Measurements from ENCODE around the gene SPOCK1. TPM values are rescaled to one million over a fixed set of nuclear protein-coding genes. Genes with fewer than 3 reads are reported as not detected.

The SPOCK1 gene
- total RNA-seq, 2 experiments from 2014 or later: not detected

DNA sequence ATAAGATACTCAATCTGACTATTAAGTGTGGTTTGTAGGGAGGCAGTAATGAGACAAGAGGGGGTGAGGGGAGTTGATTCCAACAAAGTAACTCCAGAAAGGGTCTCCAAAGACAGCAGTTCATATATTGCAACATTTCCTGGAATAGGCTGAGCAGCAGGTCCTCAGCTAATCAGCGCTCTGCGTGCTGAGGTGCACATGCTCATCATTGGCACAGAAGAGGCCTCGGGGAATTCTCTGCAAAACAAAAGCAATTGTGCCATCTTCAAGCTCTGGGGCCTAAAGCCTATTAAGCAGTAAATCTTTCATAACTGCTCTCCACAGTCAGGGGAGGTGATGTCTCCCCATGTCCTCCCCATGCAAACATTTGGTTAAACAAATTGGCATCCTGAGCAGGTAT, 357.3 kb downstream of the SPOCK1 start:
- Mint-ChIP-seq H3K4me1 (ENCODE audit: low read depth) (no peaks in the 10 kb centered on the region), H3K36me3 (no peaks in the 10 kb centered on the region), H3K9me3 (no peaks in the 10 kb centered on the region), H3K27me3 (peaks cover 4% of the 10 kb centered on the region), H3K4me3 (no peak overlapping the region), H3K27ac (no peak overlapping the region)
- no peak for DNase-seq
- intact Hi-C loops (cut with micrococcal nuclease): no loop called here
- ChIA-PET POLR2A (no interaction called here), CTCF (no interaction called here)

GRCh38 chr5:137136991-137137632, 362.0 kb downstream of the SPOCK1 start:
- no peaks in the 10 kb centered on the region for H3K27me3 Mint-ChIP-seq
- no peaks in the 10 kb centered on the region for H3K9me3 Mint-ChIP-seq
- no peak overlapping the region for H3K27ac Mint-ChIP-seq
- DNase-seq: no peak
- H3K4me3 Mint-ChIP-seq: no peak overlapping the region
- H3K4me1 Mint-ChIP-seq (ENCODE audit: low read depth): no peaks in the 10 kb centered on the region
- H3K36me3 Mint-ChIP-seq: no peaks in the 10 kb centered on the region
- CTCF ChIA-PET: no interaction called here
- intact Hi-C loops (cut with micrococcal nuclease): no loop called here
- POLR2A ChIA-PET: no interaction called here

GRCh38 chr5:137134920-137135532, 364.1 kb downstream of the SPOCK1 start:
- no peak overlapping the region for H3K27ac Mint-ChIP-seq
- ChIA-PET CTCF (no interaction called here), POLR2A (no interaction called here)
- no peaks in the 10 kb centered on the region for H3K36me3 Mint-ChIP-seq
- intact Hi-C loops (cut with micrococcal nuclease): no loop called here
- no peaks in the 10 kb centered on the region for H3K9me3 Mint-ChIP-seq
- no peak for DNase-seq
- no peaks in the 10 kb centered on the region for H3K27me3 Mint-ChIP-seq
- no peak overlapping the region for H3K4me3 Mint-ChIP-seq
- no peaks in the 10 kb centered on the region for H3K4me1 Mint-ChIP-seq (ENCODE audit: low read depth)

DNA sequence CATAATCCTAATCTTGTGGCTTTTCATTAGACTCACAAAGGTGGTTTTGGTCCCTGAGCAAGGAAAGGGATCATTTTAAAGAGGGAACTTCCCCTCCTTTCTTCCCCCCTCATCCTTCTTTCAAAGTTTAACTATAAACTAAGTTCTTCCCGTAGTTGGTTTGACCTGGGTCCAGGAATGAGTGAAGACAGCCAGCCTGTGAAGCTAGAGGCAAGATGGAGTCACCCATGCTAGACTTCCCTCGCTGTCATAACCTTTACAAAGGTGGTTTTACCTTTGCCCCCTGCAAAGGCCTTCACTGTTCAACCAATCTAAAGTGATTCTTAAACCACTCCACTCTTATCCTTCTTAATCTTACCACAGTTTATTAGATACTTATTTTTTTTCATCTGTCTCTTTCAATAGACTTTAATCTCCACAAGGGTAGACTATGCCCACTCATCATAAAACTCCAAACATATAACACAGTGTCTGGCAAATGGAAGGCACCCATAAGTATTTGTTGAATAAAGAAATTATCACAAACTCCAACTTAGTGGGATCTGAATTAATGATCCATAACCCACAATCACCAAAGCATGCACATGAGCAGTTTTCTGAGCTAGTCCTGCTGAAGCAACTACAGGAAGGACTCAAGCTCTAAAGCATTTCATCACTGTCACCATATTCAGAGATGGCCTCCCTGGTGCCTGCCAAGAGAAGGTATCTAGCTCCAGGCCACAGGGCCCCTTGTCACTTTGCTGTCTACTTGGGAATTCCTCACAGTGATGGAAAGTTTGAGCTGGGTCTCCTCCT, 369.0 kb downstream of the SPOCK1 start:
- H3K36me3 Mint-ChIP-seq: no peaks in the 10 kb centered on the region
- no peaks in the 10 kb centered on the region for H3K9me3 Mint-ChIP-seq
- ChIA-PET POLR2A (no interaction called here), CTCF (no interaction called here)
- DNase-seq: no peak
- no peak overlapping the region for H3K4me3 Mint-ChIP-seq
- intact Hi-C loops (cut with micrococcal nuclease): no loop called here
- no peak overlapping the region for H3K27ac Mint-ChIP-seq
- H3K27me3 Mint-ChIP-seq: no peaks in the 10 kb centered on the region
- H3K4me1 Mint-ChIP-seq (ENCODE audit: low read depth): no peaks in the 10 kb centered on the region

- CTCF ChIA-PET: no interaction called here
- Mint-ChIP-seq H3K36me3 (no peaks in the 10 kb centered on the region), H3K9me3 (no peaks in the 10 kb centered on the region), H3K4me1 (ENCODE audit: low read depth) (no peaks in the 10 kb centered on the region), H3K4me3 (no peak overlapping the region), H3K27me3 (no peaks in the 10 kb centered on the region), H3K27ac (no peak overlapping the region)
- intact Hi-C loops (cut with micrococcal nuclease): no loop called here
- DNase-seq: no peak
- POLR2A ChIA-PET: no interaction called here
Observed at GRCh38 chr5:137128012-137128411, 371.1 kb downstream of the SPOCK1 start.

GRCh38 chr5:137126829-137127228, 372.3 kb downstream of the SPOCK1 start:
- ChIA-PET CTCF (no interaction called here), POLR2A (no interaction called here)
- intact Hi-C loops (cut with micrococcal nuclease): no loop called here
- Mint-ChIP-seq H3K4me3 (no peak overlapping the region), H3K9me3 (no peaks in the 10 kb centered on the region), H3K4me1 (ENCODE audit: low read depth) (no peaks in the 10 kb centered on the region), H3K27ac (no peak overlapping the region), H3K36me3 (no peaks in the 10 kb centered on the region), H3K27me3 (no peaks in the 10 kb centered on the region)
- DNase-seq: no peak

- Mint-ChIP-seq H3K4me1 (ENCODE audit: low read depth) (no peaks in the 10 kb centered on the region), H3K36me3 (no peaks in the 10 kb centered on the region), H3K27ac (no peak overlapping the region), H3K4me3 (no peak overlapping the region), H3K27me3 (no peaks in the 10 kb centered on the region), H3K9me3 (no peaks in the 10 kb centered on the region)
- ChIA-PET CTCF (no interaction called here), POLR2A (no interaction called here)
- intact Hi-C loops (cut with micrococcal nuclease): no loop called here
- DNase-seq: no peak
Observed at GRCh38 chr5:137122558-137122957, 376.6 kb downstream of the SPOCK1 start.

- DNase-seq: no peak
- H3K9me3 Mint-ChIP-seq: no peaks in the 10 kb centered on the region
- H3K36me3 Mint-ChIP-seq: no peaks in the 10 kb centered on the region
- intact Hi-C loops (cut with micrococcal nuclease): no loop called here
- H3K4me1 Mint-ChIP-seq (ENCODE audit: low read depth): no peaks in the 10 kb centered on the region
- H3K27me3 Mint-ChIP-seq: peaks cover 1% of the 10 kb centered on the region
- POLR2A ChIA-PET: no interaction called here
- H3K27ac Mint-ChIP-seq: no peak overlapping the region
- CTCF ChIA-PET: no interaction called here
- H3K4me3 Mint-ChIP-seq: no peak overlapping the region
Observed at GRCh38 chr5:137122075-137122474, 377.1 kb downstream of the SPOCK1 start.

- H3K27ac Mint-ChIP-seq: no peak overlapping the region
- H3K4me3 Mint-ChIP-seq: no peak overlapping the region
- POLR2A ChIA-PET: no interaction called here
- CTCF ChIA-PET: no interaction called here
- H3K9me3 Mint-ChIP-seq: no peaks in the 10 kb centered on the region
- DNase-seq: no peak
- no peaks in the 10 kb centered on the region for H3K36me3 Mint-ChIP-seq
- peaks cover 9% of the 10 kb centered on the region for H3K27me3 Mint-ChIP-seq
- intact Hi-C loops (cut with micrococcal nuclease): no loop called here
- no peaks in the 10 kb centered on the region for H3K4me1 Mint-ChIP-seq (ENCODE audit: low read depth)
Observed at GRCh38 chr5:137119321-137119720, 379.8 kb downstream of the SPOCK1 start.

- no peak for DNase-seq
- peaks cover 9% of the 10 kb centered on the region for H3K27me3 Mint-ChIP-seq
- H3K27ac Mint-ChIP-seq: no peak overlapping the region
- H3K36me3 Mint-ChIP-seq: no peaks in the 10 kb centered on the region
- CTCF ChIA-PET: no interaction called here
- H3K9me3 Mint-ChIP-seq: no peaks in the 10 kb centered on the region
- no peak overlapping the region for H3K4me3 Mint-ChIP-seq
- POLR2A ChIA-PET: no interaction called here
- intact Hi-C loops (cut with micrococcal nuclease): no loop called here
- no peaks in the 10 kb centered on the region for H3K4me1 Mint-ChIP-seq (ENCODE audit: low read depth)
Observed at GRCh38 chr5:137118629-137119028, 380.5 kb downstream of the SPOCK1 start.

GRCh38 chr5:137115152-137115551, 384.0 kb downstream of the SPOCK1 start:
- POLR2A ChIA-PET: no interaction called here
- no peak overlapping the region for H3K27ac Mint-ChIP-seq
- peaks cover 9% of the 10 kb centered on the region for H3K27me3 Mint-ChIP-seq

DNA sequence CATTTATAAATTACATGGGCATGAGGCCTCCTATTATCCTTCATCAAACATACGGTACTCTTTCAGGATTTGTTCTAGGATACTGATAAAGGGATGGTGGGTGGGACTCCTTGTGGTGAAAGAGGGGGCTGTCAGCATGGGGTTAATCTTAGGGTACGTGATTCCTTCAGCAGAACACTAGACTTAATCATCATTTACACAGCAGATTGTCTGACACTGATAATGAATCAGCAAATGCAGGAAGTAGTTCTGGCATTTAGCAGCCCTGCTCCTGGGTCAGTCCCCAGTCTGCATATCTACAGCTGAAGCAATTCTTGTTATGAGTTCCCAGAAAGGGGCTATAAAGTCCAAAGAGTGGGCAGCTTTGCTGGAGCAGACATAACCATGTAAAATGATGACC, 384.6 kb downstream of the SPOCK1 start:
- Mint-ChIP-seq H3K9me3 (no peaks in the 10 kb centered on the region), H3K27me3 (peaks cover 9% of the 10 kb centered on the region), H3K4me3 (no peak overlapping the region), H3K4me1 (ENCODE audit: low read depth) (no peaks in the 10 kb centered on the region), H3K36me3 (no peaks in the 10 kb centered on the region), H3K27ac (no peak overlapping the region)
- intact Hi-C loops (cut with micrococcal nuclease): no loop called here
- no peak for DNase-seq
- POLR2A ChIA-PET: no interaction called here
- CTCF ChIA-PET: interaction anchor here (0.7 kb wide), 1 partner anchor 78 kb away, joined by 3 read pairs; no protein-coding TSS in a partner anchor

More at GRCh38 chr5:137115152-137115551, 384.0 kb downstream of the SPOCK1 start:
- Mint-ChIP-seq H3K4me1 (ENCODE audit: low read depth) (no peaks in the 10 kb centered on the region), H3K4me3 (no peak overlapping the region), H3K9me3 (no peaks in the 10 kb centered on the region), H3K36me3 (no peaks in the 10 kb centered on the region)
- CTCF ChIA-PET: interaction anchor here (0.7 kb wide), 1 partner anchor 77 kb away, joined by 3 read pairs; no protein-coding TSS in a partner anchor
- intact Hi-C loops (cut with micrococcal nuclease): no loop called here
- DNase-seq: no peak

DNA sequence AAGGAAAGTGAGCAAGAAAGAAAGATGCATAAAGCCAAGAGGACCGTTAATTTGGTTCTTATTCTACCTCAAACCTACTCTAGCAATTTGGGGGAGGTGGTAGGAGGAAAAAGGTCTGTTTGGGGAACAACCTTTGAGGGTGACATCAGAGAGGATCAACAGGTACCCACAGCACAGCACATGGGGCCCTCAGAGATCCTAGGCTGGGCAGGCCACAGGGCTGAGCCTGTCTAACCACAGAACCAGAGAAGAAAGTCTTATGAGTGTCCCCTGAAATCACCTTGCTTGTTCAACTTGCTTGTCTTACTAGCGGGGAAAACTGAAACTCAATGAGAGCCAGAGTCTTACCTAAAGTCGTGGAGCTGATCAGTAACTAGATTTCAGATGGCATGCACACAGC, 385.2 kb downstream of the SPOCK1 start:
- CTCF ChIA-PET: no interaction called here
- DNase-seq: no peak
- Mint-ChIP-seq H3K27me3 (peaks cover 9% of the 10 kb centered on the region), H3K4me3 (no peak overlapping the region), H3K4me1 (ENCODE audit: low read depth) (no peaks in the 10 kb centered on the region), H3K9me3 (no peaks in the 10 kb centered on the region), H3K36me3 (no peaks in the 10 kb centered on the region), H3K27ac (no peak overlapping the region)
- intact Hi-C loops (cut with micrococcal nuclease): no loop called here
- POLR2A ChIA-PET: no interaction called here

Measured in activated CD4-positive, alpha-beta memory T cell treated with anti-CD3 and anti-CD28 coated beads for 36 hours (primary cell).